Mesendoderm (in vitro differentiated cells): ENCODE data around the gene CYP27C1. TPM values are rescaled to one million over a fixed set of nuclear protein-coding genes. Genes with fewer than 3 reads are reported as not detected.

ENCODE experiments used
- DNase-seq: peaks from one replicate; pipeline ENCODE4 v3.0.0; 2013
- H2AK5ac ChIP-seq: 2 replicates; pipeline ENCODE4 v1.6.1; 2013; ENCODE audit warnings: low read length, inconsistent platforms
- H2BK120ac ChIP-seq: 2 replicates; pipeline ENCODE4 v1.6.1; 2013; ENCODE audit warnings: low read depth, mild to moderate bottlenecking, low read length, moderate library complexity, mixed read lengths
- H2BK15ac ChIP-seq: replicated peaks from 2 replicates; pipeline ENCODE4 v1.6.1; 2013; ENCODE audit warnings: low read depth, mild to moderate bottlenecking, moderate library complexity
- H2BK5ac ChIP-seq: 2 replicates; pipeline ENCODE4 v1.6.1; 2013; ENCODE audit warnings: low read length, inconsistent platforms
- H3K18ac ChIP-seq: 2 replicates; pipeline ENCODE4 v1.6.1; 2013; ENCODE audit warnings: mild to moderate bottlenecking, low read length, mixed read lengths
- H3K23ac ChIP-seq: one replicate; pipeline ENCODE4 v1.6.1; 2013; ENCODE audit warnings: low read length
- H3K27ac ChIP-seq: 2 replicates; pipeline ENCODE4 v1.5.1; 2013; ENCODE audit warnings: low read depth, mild to moderate bottlenecking, inconsistent platforms, low read length, moderate library complexity
- H3K27me3 ChIP-seq: 2 replicates; pipeline ENCODE4 v1.6.1; 2013; ENCODE audit warnings: low read length, control low read depth, mild to moderate bottlenecking, inconsistent platforms; ENCODE audit not compliant: insufficient read depth, poor library complexity
- H3K36me3 ChIP-seq: 2 replicates; pipeline ENCODE4 v1.6.1; 2013; ENCODE audit warnings: low read length, inconsistent platforms; ENCODE audit not compliant: control insufficient read depth, insufficient read depth
- H3K4ac ChIP-seq: one replicate; pipeline ENCODE4 v1.6.1; 2013; ENCODE audit warnings: low read depth, mild to moderate bottlenecking, low read length, moderate library complexity
- H3K4me1 ChIP-seq: 2 replicates; pipeline ENCODE4 v1.6.1; 2013; ENCODE audit warnings: low read depth, low read length, inconsistent platforms; ENCODE audit not compliant: control insufficient read depth
- H3K4me2 ChIP-seq: 2 replicates; pipeline ENCODE4 v1.6.1; 2013; ENCODE audit warnings: low read length
- H3K4me3 ChIP-seq: 2 replicates; pipeline ENCODE4 v1.5.1; 2013; ENCODE audit warnings: mild to moderate bottlenecking, low read length
- H3K56ac ChIP-seq: one replicate; pipeline ENCODE4 v1.6.1; 2013; ENCODE audit warnings: low read length
- H3K79me1 ChIP-seq: 2 replicates; pipeline ENCODE4 v1.6.1; 2013; ENCODE audit warnings: low read length, inconsistent platforms
- H3K79me2 ChIP-seq: 2 replicates; pipeline ENCODE4 v1.6.1; 2013; ENCODE audit warnings: mild to moderate bottlenecking, low read length; ENCODE audit not compliant: control insufficient read depth, insufficient read depth
- H3K9ac ChIP-seq: 2 replicates; pipeline ENCODE4 v1.6.1; 2013; ENCODE audit warnings: low read length, inconsistent platforms
- H4K5ac ChIP-seq: one replicate; pipeline ENCODE4 v1.6.1; 2013; ENCODE audit warnings: low read length
- H4K8ac ChIP-seq: one replicate; pipeline ENCODE4 v1.6.1; 2013; ENCODE audit warnings: low read depth, mild to moderate bottlenecking, control low read depth, low read length, moderate library complexity
- WGBS: extraction: QIAGEN DNeasy Blood & Tissue Kit; methylation state at CpG from one replicate; pipeline ENCODE4 v1.1.7; 2013; ENCODE audit warnings: low lambda C conversion rate, missing lambda C conversion rate; ENCODE audit not compliant: insufficient coverage; ENCODE audit errors: extremely low coverage; 5-methylcytosine and 5-hydroxymethylcytosine counted together
- polyA plus RNA-seq, 2 experiments: library from polyadenylated mRNA; stranded (reverse); fragments of 200-250 nt; gene quantifications; one replicate each; pipeline ENCODE4 v1.2.3, GENCODE V29; 2013

Gene CYP27C1
- polyA plus RNA-seq (2013, experiment 1 of 2), result 1.4 TPM
- 1.3 TPM for polyA plus RNA-seq (2013, experiment 2 of 2)

- Histone ChIP-seq H3K56ac (peak within 1 kb of the TSS; percentile 98), H3K27ac (peak within 1 kb of the TSS; percentile 66), H3K23ac (peak within 1 kb of the TSS; percentile 80), H3K4me1 (no peaks in the 10 kb centered on the region), H3K36me3 (no peaks in the 10 kb centered on the region), H2AK5ac (no peak within 1 kb of the TSS), H3K4ac (peak within 1 kb of the TSS; percentile 90), H3K18ac (peak within 1 kb of the TSS; percentile 100), H3K27me3 (no peaks in the 10 kb centered on the region), H3K79me2 (no peaks in the 10 kb centered on the region), H2BK120ac (peak within 1 kb of the TSS; percentile 88), H3K4me3 (peak within 1 kb of the TSS; percentile 81), H2BK15ac (no peak within 1 kb of the TSS), H3K9ac (peak within 1 kb of the TSS; percentile 93), H4K5ac (no peak within 1 kb of the TSS), H2BK5ac (peak within 1 kb of the TSS; percentile 86), H4K8ac (peak within 1 kb of the TSS; percentile 84), H3K4me2 (peak within 1 kb of the TSS; percentile 98), H3K79me1 (no peaks in the 10 kb centered on the region)
- WGBS, result no CpG with 5 or more reads among the region's 43 CpGs
- peak; percentile 79 for DNase-seq
These were observed at the start of gene CYP27C1 for GRCh38 chr2:127220102-127220767. CYP27C1 (minus strand) TSS chr2:127220299; CDS start chr2:127220270, 29 bp downstream.

GRCh38 chr2:127261804-127262406 is 41.8 kb upstream of the CYP27C1 start:
- H3K36me3 ChIP-seq, result peaks cover 11% of the 10 kb centered on the region
- no CpG with 5 or more reads among the region's 8 CpGs for WGBS
- no peak overlapping the region for H2BK120ac ChIP-seq

GRCh38 chr2:127259355-127259754 is 39.3 kb upstream of the CYP27C1 start:
- DNase-seq, result peak; percentile 9
- Histone ChIP-seq H3K4me3 (no peak overlapping the region), H3K18ac (no peak overlapping the region), H3K27ac (no peak overlapping the region), H4K8ac (no peak overlapping the region), H3K56ac (no peak overlapping the region), H4K5ac (no peak overlapping the region), H3K4me1 (no peaks in the 10 kb centered on the region), H3K27me3 (no peaks in the 10 kb centered on the region), H3K4me2 (no peak overlapping the region), H3K23ac (no peak overlapping the region), H2BK5ac (no peak overlapping the region), H3K4ac (no peak overlapping the region), H2AK5ac (no peak overlapping the region), H2BK15ac (no peak overlapping the region), H3K79me1 (no peaks in the 10 kb centered on the region), H3K36me3 (peaks cover 13% of the 10 kb centered on the region), H2BK120ac (no peak overlapping the region), H3K79me2 (no peaks in the 10 kb centered on the region), H3K9ac (no peak overlapping the region)
- WGBS, result no CpG with 5 or more reads among the region's 5 CpGs

More at GRCh38 chr2:127261804-127262406, 41.8 kb upstream of the CYP27C1 start:
- Histone ChIP-seq H4K8ac (no peak overlapping the region), H3K18ac (no peak overlapping the region), H3K9ac (no peak overlapping the region), H4K5ac (no peak overlapping the region), H3K79me2 (no peaks in the 10 kb centered on the region), H3K4ac (no peak overlapping the region), H3K4me3 (no peak overlapping the region), H3K27ac (no peak overlapping the region), H2AK5ac (no peak overlapping the region), H3K4me2 (no peak overlapping the region), H3K79me1 (no peaks in the 10 kb centered on the region), H3K27me3 (no peaks in the 10 kb centered on the region), H2BK15ac (no peak overlapping the region), H3K23ac (no peak overlapping the region), H3K4me1 (no peaks in the 10 kb centered on the region), H2BK5ac (no peak overlapping the region), H3K56ac (no peak overlapping the region)
- DNase-seq, result no peak

- no peaks in the 10 kb centered on the region for H3K79me2 ChIP-seq
- peaks cover 11% of the 10 kb centered on the region for H3K36me3 ChIP-seq
- no peak overlapping the region for H2BK5ac ChIP-seq
- H3K9ac ChIP-seq, result no peak overlapping the region
- no peak overlapping the region for H3K56ac ChIP-seq
- H3K27me3 ChIP-seq, result no peaks in the 10 kb centered on the region
- no peak overlapping the region for H4K8ac ChIP-seq
- DNase-seq, result no peak
- H3K4me2 ChIP-seq, result no peak overlapping the region
- H3K79me1 ChIP-seq, result no peaks in the 10 kb centered on the region
- no peak overlapping the region for H3K4me3 ChIP-seq
- no peak overlapping the region for H4K5ac ChIP-seq
- H2AK5ac ChIP-seq, result no peak overlapping the region
- no peak overlapping the region for H3K4ac ChIP-seq
- H3K27ac ChIP-seq, result no peak overlapping the region
- no CpG with 5 or more reads among the region's 8 CpGs for WGBS
- no peaks in the 10 kb centered on the region for H3K4me1 ChIP-seq
- H2BK120ac ChIP-seq, result no peak overlapping the region
- no peak overlapping the region for H3K18ac ChIP-seq
- H2BK15ac ChIP-seq, result no peak overlapping the region
- H3K23ac ChIP-seq, result no peak overlapping the region
These were observed 36.8 kb upstream of the CYP27C1 start for GRCh38 chr2:127256866-127257265.

- peaks cover 11% of the 10 kb centered on the region for H3K36me3 ChIP-seq
- H4K8ac ChIP-seq, result no peak overlapping the region
- H3K4ac ChIP-seq, result no peak overlapping the region
- H3K56ac ChIP-seq, result no peak overlapping the region
- H3K4me1 ChIP-seq, result no peaks in the 10 kb centered on the region
- no CpG with 5 or more reads among the region's 3 CpGs for WGBS
- no peaks in the 10 kb centered on the region for H3K27me3 ChIP-seq
- no peak overlapping the region for H3K27ac ChIP-seq
- no peak overlapping the region for H2BK15ac ChIP-seq
- no peak overlapping the region for H2AK5ac ChIP-seq
- H3K9ac ChIP-seq, result no peak overlapping the region
- no peak overlapping the region for H3K18ac ChIP-seq
- H3K4me2 ChIP-seq, result no peak overlapping the region
- H3K79me1 ChIP-seq, result no peaks in the 10 kb centered on the region
- H2BK5ac ChIP-seq, result no peak overlapping the region
- no peak for DNase-seq
- no peak overlapping the region for H4K5ac ChIP-seq
- no peaks in the 10 kb centered on the region for H3K79me2 ChIP-seq
- no peak overlapping the region for H3K4me3 ChIP-seq
- H2BK120ac ChIP-seq, result no peak overlapping the region
- no peak overlapping the region for H3K23ac ChIP-seq
These were observed 36.3 kb upstream of the CYP27C1 start for GRCh38 chr2:127256381-127256780.
